GM19193 (cell line): ENCODE measurements around the gene ICOS.

Source experiments
- POLR2A ChIP-seq: IDR thresholded peaks from 4 replicates; pipeline ENCODE4 v1.6.1; 2011; ENCODE audit not compliant: insufficient read depth, insufficient read length; ENCODE audit errors: extremely low read depth

The ICOS gene

GRCh38 chr2:203913947-203914346 lies 22.6 kb upstream of the ICOS start:
- no peak for TF ChIP-seq POLR2A

DNA sequence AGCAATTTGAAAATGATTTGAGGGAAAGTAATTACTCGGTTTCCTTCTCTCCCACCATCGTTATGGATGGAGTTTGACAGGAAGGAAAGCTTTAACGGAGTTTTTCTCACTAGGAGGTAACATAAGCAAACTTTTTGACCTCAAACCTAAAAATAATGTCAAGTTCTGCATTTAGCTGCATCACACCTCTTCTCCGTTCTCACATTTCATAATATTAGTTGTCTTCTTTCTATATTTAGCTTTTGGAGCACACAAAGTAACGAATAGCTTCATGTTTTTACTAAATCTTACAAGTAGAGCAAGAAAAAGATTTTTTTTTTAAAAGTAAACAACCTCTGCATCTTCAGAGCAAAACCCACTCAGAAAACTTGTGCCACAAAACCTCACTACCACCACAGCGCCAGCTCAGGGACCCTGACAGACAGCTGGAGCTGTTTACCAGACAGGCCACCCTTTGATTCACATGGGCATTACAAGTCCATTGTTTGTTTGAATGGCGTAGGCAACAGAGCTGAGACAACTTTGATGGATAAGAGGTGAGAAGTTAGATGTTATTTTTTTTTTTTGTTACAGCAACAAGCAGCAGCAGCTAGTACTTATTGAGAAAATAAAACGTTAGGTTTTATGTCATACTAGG lies 21.9 kb upstream of the ICOS start:
- TF ChIP-seq POLR2A: no peak

- no peak for TF ChIP-seq POLR2A
These were observed 21.3 kb upstream of the ICOS start for GRCh38 chr2:203915256-203915655.

DNA sequence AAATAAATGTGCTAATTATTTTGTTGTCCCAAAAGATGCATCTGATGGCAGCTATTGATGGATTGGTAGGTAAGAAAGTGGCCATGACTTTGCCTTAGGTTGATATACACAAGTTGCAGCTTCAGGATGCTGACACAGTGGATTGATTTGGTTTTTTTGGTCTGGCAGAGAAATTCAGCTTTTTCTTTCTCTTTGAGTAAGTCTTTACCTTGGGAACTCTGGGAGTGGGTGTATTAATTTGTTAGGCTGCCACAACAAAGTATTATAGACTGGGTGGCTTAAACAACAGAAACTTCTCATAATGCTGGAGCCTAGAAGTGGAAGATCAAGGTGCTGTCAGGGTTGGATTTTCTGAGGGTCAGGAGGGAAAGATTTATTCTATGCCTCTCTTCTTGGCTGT lies 19.8 kb upstream of the ICOS start:
- TF ChIP-seq POLR2A: no peak

DNA sequence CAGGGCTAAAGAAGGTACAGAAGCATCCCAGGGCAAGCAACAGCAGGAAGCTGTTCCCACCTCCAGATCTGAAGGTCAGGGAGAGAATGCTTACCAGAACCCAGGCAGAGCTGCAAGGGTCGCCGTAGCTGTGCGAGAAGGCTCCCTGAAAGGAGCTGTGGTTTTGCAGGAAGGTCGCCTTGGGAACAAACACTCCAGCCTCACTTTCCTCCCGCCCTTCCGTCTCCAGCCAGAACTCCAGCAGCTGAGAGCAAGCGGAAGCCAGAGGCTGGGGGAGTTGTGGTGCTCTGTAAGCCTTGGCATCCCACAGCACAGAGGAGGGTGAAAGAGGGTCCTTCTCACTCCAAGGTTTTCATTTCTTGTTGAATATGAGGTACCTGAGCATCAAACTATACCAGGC lies 18.3 kb upstream of the ICOS start:
- no peak for TF ChIP-seq POLR2A

GRCh38 chr2:203918839-203919238 lies 17.7 kb upstream of the ICOS start:
- no peak for TF ChIP-seq POLR2A

DNA sequence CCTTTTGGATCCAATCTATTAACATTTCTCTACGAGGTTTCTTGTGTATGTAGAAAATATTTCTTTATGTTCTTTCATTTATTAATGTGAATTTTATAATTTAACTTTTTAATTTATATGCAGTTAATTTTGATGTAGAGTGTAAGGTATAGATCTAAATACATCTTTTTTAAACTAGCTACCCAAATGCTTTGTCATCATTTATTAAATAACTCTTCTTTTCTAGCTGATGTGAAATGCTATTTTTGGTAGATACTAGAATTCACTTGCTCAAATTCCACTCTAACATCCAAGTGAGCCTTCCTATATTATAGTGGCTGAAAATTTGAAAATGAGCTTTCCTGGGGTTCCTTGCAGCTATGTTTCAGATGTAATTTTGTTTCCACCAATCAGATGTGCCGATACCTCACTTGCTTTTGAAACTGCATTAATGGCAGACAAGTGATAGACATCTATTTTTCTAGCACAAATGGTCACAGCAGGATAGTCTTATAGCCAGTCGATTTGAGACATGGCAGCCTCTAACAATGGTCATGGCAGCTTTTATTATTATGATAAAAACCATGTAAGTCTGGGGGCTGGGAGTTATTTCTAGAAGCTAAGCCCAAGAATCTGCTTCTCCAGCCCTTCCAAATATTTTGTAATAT lies 10.9 kb upstream of the ICOS start:
- TF ChIP-seq POLR2A: no peak

DNA sequence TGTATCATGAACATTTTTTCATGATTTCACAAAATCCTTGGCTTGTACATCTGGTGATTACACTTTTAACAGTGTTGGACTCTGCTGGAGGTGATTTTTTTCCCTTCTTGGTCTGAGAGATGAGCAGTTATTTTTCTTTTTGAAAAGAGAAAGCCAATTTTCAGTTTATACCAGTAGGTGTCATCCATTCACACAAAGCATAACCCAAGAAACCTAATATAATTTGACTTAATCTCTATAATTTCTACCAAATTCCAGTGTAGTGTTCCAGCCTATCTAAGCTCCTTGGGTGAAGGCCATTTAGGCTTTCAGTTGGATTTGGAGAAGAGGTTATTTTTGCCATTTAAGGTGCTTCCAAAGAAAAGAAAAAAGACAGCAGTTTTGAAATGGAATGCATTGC lies 7.7 kb upstream of the ICOS start:
- TF ChIP-seq POLR2A: no peak

GRCh38 chr2:203934041-203934492 lies 2.5 kb upstream of the ICOS start:
- TF ChIP-seq POLR2A: no peak

DNA sequence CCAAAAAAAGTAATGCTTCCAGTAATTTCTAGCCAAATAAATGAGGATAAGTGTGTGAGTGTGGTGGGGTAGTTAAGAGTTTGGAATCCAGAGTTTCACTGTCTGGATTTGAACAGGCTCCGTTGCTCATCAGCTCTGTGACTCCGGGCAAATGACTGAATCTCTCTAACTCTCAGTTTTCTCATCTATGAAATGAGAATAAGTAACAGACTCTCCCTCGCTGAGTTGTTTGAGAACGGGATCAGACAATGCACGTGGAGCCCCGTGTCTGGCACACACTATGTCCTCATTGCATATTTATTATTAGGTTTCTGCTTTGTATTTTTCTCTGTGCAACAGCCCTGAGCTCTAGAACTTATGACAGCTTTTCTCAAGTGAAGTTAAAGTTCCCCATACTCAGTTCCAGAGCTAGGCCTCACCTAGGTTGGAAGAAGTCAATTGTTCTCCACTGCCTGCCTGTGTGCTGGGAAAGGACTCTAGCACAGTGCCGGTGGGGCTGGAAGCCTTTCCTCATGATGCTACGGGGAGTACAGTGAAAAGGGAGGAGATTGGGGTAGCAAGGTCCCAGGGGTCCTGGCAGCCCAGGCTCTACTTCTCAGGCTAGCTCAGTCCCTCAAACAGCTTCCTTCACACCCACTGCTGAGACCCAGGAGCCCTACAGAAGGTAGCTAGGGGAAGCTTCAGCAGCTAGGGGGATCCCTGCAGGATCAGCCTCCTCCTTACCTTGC lies 1.7 kb upstream of the ICOS start:
- TF ChIP-seq POLR2A: no peak

DNA sequence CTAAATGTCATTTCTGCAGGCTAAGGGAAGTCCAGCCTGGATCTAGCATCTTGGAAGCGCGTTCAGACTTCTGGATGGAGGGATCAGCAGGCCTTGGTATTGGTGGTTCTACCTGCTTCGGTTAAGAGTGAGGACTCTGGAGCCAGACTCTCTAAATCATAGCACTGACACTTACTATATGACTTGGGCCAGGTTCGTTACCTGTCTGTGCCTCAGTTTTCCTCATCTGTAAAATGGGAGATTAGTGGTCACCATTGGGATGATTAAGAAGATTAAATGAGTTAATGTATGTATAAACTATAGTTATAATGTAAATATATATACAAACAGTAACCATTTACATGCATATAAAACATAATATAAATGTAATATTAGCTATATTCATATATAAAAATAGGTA lies 995 bp upstream of the ICOS start:
- no peak for TF ChIP-seq POLR2A

GRCh38 chr2:203936949-203937348 lies 386 bp downstream of the ICOS start:
- no peak for TF ChIP-seq POLR2A

DNA sequence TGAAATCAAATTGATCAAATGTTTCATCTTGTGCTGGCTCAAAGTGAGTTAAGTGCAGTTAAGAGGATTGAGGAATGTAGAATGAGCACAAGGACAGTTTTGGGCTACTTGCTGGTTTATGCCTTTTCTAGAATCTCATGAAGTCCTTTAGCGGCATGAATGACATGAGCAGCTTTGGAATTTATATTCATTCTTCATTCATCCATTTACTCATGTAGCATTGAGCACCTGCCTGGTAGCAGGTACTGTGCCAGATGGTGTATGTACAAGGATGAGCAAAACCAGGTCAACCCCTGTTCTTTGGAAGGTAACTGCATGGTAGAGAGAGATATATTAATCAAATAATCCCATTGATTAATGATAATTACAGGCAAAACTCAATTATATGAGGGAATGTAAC lies 1.2 kb downstream of the ICOS start:
- TF ChIP-seq POLR2A: no peak

DNA sequence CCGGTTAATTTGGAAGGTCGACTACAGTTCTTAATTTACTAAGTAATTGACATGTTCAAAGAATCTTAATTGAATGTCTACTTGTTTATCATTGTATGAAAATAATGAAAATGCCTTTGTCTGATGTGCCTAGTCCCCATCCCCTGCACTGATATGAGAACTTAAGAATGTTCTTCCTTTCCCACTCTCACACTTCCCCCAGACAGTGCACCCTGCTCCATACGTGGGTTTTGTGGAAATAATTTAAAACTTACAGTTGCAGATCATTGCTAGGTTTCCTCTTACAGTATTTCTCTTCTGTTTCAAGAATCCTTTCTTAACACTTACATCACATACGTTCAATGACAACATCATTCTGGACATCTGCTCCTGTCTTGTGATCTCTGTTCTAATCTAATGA lies 3.5 kb downstream of the ICOS start:
- no peak for TF ChIP-seq POLR2A

DNA sequence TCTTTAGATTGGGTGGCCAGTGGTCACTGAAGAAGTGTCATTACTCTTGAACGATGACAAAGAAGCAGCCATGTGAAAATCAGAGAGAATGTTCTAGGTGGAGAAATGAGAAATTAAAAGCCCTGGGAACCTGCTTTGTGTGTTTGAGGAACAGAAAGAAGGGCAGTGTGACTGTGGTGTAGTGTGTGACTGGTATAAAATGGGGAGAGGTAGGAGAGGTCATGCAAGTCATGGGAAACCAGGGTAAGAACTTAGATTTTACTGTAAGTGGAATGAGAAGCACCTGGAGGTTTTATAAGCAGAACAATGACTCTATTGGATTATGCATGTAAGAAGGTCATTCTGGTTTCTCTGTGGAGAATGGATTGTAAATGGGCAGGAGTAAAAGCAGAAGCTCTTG lies 12.2 kb downstream of the ICOS start:
- TF ChIP-seq POLR2A: no peak

DNA sequence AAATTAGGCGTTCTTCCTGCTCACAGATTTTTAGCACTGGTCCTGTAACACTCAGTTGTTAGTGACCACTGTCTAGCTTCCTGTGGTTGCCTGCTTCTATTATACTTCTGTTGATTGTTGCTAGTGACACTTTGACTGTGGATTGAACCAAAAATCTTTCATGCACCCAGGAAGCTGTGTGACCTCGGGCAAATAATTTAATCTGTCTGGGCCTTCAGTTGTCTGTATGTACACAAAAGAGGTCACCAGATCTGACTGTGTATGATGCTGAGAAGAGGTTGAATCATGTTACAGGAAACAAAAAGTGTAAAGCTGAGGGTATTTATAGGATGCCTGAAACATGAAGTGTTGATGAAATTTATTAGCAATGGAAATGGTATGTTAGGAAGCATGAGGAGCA lies 12.7 kb downstream of the ICOS start:
- no peak for TF ChIP-seq POLR2A
